ENCODE data around the gene KCNJ16.

DNA sequence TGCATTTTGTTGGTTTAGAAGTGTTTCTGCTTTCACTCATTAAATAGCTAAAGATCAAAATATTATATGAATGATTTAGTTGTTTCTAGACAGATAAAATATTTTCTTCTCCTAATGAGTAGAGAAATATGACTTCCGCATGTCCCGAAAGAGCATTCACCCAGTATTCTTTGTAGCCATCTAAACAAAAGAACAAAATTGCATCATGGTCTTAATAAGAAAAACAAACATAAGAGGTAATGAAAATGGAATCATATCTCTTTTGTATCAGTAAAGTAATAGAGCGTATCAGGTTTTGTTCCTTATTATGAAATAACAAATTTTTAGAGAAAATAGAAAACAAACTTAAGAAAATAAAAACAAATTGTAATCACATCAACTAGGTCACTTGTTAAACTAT lies 78.2 kb downstream of the KCNJ16 start:
- TF ChIP-seq, protein P1, sequence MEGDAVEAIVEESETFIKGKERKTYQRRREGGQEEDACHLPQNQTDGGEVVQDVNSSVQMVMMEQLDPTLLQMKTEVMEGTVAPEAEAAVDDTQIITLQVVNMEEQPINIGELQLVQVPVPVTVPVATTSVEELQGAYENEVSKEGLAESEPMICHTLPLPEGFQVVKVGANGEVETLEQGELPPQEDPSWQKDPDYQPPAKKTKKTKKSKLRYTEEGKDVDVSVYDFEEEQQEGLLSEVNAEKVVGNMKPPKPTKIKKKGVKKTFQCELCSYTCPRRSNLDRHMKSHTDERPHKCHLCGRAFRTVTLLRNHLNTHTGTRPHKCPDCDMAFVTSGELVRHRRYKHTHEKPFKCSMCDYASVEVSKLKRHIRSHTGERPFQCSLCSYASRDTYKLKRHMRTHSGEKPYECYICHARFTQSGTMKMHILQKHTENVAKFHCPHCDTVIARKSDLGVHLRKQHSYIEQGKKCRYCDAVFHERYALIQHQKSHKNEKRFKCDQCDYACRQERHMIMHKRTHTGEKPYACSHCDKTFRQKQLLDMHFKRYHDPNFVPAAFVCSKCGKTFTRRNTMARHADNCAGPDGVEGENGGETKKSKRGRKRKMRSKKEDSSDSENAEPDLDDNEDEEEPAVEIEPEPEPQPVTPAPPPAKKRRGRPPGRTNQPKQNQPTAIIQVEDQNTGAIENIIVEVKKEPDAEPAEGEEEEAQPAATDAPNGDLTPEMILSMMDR (IDR thresholded peaks at IDR 0.05) = no peak
- TF ChIP-seq POLR2AphosphoS5 (IDR thresholded peaks at IDR 0.05) (no peak), POLR2A (IDR thresholded peaks at IDR 0.05) (no peak)

Measured in breast epithelium (tissue), 3 donors.